ENCODE results near the gene CAPN1.
A peak's percentile ranks its signal among the peaks of the same experiment; 100 is the strongest.
"Not testable (repeated sequence)": the region's sequence is repeated elsewhere in the genome, so short reads cannot be mapped to it uniquely, and the experiment has no call there.

The CAPN1 gene

DNA sequence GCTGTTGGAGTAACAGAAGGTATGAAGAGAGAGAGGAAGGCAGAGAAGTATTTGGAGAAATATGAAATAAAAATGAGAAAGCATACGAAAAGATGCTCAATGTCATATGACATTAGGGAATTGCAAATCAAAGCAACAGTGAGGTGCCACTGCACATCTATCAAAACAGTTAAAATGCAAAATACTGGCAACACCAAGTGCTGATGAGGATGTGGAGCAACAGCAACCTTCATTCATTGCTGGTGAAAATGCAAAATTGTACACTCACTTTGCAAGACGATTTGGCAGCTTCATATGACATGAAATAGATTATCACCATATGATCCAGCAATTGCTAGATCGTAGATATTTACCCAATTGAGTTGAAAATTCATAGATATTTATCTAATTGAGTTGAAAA is 21.1 kb upstream of the CAPN1 start:
- DNase-seq, result no peak

DNA sequence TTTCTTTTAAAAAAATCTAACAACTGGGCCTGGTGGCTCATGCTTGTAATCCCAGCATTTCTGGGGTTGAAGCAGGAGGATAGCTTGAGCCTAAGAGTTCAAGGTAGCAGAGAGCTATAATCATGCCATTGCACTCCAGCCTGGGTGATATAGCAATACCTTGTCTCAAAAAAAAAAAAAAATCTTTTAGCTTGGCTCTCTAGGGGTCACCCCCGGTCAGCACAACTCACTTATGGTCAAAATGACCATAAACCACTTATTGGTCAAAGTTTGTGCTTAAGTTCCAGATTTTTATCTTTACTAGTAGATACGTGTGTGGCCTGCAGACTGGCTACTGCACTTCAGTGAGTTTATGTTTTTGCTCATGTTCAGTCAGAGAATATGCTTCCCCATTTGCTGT is 18.0 kb upstream of the CAPN1 start:
- DNase-seq, result no peak

DNA sequence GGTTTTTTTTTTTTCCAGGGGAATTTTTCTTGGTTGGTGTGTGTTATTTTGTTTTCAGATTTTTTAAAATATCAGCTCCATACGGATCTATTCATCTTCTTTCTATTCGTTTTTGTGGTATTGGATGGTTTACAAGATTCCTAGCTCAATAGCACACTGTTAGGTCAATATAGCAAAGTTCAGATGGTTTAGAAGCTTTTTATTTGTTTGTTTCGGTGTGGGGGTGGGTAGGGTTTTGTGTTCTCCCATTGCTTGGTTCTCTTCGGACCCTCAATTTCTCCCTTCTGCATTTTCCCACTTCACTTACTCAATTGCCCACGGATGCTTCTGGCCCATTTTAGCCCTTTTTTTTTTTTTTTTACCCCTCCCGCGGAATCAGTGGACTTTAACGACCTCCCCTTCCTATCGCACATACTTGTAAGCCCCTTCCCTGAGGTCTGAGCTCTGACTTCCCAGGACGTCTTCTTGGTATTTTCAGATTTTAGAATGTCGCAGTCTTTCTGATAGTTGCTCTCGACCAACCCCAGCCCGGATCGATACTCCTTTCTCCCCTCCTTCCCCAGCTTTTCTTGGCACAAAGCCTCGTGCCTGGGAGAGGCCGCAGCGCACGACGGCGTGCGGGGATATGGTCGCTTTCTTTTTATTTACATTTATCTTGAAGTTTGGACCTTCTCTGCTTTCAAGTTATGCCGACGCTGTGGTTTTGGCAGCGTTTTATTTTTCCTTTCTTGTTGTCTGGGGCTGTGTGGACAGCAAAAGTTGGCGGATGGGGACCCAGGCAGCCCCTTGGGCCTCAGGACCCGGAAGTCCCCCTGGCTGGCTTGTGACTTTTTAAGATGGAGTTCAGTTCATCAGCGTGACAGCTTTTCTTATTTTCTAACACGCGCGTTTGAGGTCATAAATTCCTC is 16.1 kb upstream of the CAPN1 start:
- DNase-seq, result no peak

DNA sequence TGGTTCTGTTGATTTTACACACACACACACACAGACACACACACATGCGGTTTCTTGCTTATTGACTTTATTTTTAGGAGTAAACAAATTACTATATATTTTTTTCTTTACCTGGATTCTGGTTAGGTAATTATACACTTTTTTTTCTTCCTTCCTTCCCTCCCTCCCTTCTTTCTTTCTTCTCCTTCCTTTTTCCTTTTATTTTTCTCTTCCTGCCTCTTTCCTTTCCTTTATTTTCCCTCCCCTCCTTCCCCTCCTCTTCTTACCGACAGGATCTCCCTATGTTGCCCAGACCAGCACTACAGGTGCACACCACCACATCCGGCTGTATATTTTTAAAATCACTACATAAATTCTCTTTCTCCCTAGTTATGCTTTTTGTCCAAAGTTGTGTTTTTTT is 14.8 kb upstream of the CAPN1 start:
- DNase-seq, result no peak

DNA sequence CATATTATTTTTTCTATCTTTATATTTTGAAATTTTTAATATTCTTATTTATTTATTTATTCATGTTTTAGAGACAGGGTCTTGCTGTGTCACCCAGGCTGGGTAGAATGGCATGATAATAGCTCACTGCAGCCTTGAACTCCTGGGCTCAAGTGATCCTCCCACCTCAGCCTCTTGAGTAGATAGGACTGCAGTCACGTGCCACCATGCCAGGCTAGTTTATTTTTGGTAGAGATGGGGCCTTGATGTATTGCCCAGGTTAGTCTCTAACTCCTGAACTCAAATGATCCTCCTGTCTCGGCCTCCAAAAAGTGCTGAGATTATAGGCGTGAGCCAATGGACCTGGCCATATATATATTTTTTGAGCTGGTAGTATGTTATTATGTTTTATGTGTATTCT is 14.1 kb upstream of the CAPN1 start:
- DNase-seq, result no peak

DNA sequence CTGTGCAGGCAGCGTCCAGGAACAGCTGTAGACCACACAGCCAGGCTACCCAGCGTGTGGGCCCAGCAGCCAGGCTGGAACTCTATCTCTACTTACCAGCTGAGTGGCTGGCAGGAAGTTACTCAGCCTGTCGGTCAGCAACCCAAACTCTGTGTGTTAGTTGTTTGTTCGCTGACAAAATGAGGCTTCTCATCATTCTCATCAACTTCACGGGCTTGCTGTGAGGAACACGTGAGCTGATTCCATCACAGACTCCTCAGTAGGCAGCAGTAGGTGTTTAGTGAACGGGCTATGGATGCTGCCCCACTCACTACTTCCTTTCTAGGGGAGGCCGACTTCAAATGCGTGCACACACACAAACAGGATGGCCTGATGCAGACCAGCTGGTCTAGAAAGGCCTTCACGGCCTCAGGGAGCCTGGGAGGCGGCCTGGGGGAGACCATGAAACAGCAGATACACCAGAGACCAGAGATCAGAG is 12.5 kb upstream of the CAPN1 start:
- DNase-seq, result no peak

DNA sequence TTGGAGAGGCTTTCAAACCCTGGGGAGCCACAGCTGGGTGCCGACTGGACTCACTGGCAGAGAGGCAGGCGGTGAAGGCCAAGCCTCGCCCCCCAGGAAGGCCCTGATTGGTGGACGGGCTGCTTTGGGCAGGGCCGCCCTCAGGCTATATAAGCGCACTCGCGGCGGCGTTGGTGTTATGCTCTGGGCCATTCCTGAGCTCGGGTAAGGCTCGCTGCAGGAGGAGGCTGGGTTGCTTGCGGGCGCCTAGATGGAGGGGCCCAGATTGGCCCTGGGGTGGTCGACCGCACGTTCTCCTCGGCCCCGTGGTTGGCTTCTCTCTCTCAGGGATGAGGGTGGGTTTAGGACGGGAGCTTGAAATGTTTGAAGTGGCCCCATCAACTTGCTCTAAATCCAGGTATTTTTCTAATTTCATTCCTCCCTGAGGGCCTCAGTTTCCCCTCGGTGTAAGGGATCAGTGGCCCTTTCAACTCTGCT is 11.6 kb upstream of the CAPN1 start, which contains the start of gene SPDYC:
Gene SPDYC, plus strand, starts transcription at position 176 of the 477 bp plus-strand sequence. CDS start 1,125 bp downstream, outside the sequence.
- DNase-seq, result no peak

DNA sequence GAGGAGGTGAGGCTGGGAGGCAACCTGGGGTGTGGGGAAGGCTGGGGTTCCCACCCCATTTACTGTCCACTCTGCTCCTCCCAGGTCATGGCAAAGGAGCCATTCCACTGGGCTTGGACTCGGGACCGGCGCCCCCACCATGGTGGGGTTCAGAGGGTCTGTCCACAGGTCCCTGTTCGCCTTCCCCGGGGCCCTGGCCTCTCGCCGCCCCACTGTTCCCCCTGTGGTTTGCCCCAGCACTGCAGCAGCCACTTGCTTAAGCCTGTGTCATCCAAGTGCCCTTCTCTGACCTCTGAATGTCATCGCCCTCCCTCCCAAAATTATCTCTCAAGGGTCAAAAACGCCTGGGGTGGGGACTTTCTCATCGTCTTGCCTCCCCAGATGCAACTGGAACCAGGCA is 9.1 kb upstream of the CAPN1 start:
- no peak for DNase-seq

DNA sequence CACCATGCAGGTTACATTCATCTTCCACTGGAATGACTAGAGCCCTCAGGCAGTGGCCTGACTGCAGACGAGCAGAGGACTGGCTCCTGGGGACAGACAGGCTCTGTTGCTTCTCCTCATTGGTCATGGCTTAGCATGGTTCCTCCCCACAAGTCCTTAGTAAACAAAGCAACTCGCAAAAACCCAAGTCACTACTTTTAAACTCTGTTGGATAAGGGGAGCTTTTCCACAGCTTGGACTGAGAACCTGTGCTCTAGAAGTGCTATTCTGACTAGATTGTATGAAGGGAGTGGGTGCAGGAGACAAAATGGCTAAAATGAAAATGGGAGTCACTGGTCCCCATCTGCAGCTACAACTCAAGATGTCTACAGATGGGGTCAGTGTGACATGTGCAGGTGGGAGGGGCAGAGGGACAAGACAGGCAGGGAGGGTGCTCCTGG is 7.1 kb upstream of the CAPN1 start:
- DNase-seq, result not testable (repeated sequence)

DNA sequence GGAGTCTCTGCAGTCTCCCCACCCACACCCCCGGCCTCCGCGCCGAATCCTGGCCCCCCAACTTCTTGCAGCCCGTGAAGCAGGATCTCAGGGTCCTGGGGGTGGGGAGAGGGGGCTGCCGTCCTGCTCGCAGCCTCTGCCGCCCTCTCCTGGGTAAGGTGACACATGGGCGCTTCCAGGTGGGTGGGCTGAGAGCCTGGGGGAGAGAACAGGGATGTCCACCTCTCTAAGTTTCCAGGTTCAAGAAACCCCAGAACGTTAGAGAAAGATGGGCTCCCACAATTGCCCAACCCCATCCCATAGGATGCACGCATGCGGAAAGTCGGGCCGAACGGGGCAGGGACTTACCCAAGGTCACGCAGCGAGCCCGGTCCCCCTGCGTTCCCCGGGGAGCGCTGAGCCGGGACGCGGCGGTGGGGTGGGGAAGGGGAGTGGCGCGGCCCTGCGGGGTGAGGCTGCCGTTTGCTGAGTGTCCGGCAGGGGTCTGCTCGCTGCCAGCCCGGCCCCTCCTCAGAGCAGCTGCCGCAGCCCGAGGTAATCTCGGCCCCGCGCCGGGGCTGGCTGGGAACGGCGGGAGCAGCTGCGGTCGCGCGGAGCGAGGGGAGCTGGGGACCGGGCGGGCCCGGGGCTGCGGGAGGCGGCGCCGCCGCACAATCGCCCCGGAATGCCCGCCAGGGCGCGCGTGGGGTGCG is 705 bp upstream of the CAPN1 start:
- DNase-seq, result peak; percentile 61

DNA sequence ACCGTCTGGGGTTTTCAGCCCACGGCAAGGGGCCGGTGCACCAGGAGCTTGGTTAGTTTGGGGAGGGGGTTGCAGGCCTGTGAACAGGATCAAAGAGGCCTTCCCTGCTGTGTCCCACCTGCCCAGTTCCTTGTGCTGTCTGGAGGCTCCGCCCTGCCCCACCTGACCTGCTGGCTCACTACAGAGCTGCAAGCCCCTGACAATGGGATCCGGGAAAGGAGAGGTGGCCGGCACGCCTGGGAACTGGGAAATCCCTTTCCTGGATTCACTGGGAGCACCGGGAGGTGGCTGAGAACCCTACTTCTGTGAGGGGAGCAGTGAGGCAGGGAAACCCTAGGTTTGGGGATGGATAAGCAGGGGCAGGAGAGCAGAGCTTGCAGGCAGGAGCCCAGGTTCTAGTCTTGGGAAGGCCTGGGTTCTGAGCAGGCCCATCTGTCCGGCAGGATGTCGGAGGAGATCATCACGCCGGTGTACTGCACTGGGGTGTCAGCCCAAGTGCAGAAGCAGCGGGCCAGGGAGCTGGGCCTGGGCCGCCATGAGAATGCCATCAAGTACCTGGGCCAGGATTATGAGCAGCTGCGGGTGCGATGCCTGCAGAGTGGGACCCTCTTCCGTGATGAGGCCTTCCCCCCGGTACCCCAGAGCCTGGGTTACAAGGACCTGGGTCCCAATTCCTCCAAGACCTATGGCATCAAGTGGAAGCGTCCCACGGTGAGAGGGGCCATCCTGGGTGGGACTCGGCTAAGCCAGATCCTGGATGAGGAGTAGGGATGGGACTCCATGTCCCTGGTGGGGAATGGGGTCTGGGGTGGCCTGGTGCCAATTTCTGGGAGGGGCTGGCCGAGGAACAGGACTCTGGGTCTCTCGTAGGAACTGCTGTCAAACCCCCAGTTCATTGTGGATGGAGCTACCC is 786 bp downstream of the CAPN1 start:
- DNase-seq, result peak; percentile 19

DNA sequence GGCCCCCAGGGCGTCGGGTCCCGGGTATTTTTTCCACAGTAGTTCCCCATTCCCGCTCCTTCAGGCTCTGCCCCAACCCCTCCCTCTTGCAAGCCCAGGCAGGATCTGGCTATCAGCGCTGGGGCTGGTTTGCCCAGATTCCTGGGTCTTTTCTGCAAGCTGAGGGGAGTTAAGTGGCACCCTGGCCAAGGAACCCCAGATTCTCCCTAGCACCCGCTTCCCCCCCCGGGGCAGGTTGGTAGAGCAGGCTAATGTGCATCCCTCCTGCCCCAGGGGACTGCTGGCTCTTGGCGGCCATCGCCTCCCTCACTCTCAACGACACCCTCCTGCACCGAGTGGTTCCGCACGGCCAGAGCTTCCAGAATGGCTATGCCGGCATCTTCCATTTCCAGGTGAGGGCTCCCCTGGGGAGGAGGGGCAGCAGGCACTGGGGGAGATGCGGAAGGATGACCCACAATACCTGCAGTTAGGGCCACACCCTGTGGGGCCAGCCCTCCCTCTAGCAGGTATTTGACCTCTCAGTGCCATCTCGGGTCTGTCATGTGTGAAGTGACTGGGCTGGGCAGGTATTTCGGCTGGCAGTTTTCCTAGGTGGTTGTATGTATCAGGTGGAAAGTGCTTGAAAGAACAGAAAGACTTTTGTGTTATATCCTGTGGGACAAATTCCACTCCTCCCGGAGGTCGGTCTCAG is 1.6 kb downstream of the CAPN1 start:
- DNase-seq, result no peak

DNA sequence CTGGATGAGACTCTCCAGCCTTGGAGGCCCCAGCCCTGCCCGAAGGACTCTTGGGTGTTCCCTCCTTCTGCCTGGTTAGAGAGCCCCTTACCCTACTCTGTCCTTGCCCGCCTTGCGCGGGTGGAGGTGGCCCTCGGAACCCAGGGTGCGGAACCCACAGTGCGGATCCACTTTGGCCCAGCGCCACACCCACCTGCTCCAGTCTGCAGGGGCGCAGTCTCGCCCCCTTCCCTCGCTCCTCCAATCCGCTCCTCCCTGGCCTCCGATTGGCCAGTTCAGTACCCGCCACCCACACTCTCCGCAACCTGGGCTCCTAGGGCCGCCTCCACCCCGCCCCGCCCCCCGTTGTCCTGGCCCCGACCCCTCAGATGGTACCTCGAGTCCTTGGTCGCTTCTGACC is 2.4 kb downstream of the CAPN1 start:
- no peak for DNase-seq

DNA sequence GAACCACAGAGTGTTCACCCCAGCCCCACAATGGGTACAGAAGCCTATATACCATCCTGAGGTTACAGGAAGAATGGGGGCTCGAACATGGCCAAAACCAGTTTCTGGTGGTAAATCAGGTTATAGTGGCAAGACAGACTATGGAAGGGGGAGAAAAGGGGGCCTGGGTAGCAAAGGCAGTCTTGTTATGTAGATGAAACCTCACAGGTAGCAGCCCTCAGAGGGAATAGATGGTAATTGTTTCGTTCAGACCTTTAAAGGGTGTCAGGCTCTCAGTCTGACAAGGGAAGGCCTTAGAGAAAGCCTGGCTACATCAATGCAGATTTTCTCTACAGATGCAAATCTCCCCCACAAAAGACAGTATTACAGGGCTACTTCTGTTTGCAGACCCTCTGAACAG is 3.4 kb downstream of the CAPN1 start:
- no peak for DNase-seq

DNA sequence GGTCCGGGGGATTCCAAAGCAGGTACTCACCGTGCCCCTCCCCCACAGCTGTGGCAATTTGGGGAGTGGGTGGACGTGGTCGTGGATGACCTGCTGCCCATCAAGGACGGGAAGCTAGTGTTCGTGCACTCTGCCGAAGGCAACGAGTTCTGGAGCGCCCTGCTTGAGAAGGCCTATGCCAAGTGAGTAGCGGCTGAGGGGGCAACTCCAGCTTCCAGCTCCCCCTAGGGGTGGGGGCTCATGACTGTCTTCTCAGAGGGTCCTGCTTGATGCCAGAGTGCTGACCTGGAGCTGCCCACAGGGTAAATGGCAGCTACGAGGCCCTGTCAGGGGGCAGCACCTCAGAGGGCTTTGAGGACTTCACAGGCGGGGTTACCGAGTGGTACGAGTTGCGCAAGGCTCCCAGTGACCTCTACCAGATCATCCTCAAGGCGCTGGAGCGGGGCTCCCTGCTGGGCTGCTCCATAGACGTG is 4.2 kb downstream of the CAPN1 start:
- DNase-seq, result no peak

DNA sequence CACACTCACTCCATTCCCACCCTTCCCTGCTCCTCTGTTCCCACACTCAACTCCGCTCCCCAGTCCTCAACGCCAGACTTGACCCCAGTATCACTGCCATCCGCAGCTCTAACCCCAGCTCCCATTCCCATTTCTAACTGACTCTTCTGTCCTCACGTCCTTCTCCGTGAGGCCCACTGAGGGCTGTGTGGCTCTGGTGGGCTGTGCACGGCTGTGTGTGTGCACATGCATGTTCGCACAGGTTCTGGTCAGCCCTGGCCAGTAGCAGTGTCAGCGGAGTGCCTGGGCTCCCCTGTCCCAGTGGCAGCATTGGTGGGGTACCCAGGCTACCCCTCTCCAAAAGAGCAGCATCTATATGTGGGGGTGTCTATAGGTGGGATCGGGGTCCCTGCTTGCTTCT is 5.0 kb downstream of the CAPN1 start:
- DNase-seq, result no peak

DNA sequence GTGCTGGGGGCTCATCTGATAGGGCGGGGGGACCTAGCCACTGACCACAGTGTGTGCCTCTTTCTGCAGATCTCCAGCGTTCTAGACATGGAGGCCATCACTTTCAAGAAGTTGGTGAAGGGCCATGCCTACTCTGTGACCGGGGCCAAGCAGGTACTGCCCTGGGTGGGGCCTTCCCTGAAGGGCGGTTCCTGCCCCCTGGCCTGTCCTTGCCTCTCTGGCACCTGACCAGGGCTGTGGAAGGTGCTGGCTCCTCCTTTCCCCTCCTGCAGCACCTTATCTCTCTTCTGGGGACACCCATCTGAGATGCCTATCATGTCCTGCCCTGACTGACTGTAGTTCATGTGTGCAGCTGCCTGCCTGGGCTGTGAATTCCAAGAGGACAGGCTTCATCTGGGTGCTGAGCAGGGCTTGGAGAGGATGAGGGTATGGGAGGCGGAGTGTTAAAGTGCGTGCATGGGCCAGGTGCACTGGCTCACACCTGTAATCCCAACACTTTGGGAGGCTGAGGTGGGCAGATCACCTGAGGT is 5.5 kb downstream of the CAPN1 start:
- DNase-seq, result no peak

DNA sequence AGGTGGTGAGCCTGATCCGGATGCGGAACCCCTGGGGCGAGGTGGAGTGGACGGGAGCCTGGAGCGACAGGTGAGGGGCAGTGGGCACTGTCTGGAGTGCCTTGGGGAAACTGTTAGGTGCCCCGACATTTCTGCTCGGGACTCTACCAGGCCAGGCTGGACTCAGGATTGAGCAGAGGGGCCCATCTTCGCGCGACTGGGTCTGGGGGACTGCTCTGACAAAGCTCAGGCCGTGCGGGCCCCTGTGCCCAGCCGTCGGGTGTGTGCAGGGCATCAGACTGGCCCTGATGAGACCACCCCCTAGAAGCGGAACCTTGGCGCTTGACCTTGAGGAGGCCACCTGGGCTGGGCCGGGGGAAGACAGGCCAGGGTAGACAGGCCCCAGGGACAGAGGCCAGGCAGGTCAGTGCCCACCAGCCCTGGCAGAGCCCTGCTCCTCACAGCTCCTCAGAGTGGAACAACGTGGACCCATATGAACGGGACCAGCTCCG is 6.3 kb downstream of the CAPN1 start:
- no peak for DNase-seq

DNA sequence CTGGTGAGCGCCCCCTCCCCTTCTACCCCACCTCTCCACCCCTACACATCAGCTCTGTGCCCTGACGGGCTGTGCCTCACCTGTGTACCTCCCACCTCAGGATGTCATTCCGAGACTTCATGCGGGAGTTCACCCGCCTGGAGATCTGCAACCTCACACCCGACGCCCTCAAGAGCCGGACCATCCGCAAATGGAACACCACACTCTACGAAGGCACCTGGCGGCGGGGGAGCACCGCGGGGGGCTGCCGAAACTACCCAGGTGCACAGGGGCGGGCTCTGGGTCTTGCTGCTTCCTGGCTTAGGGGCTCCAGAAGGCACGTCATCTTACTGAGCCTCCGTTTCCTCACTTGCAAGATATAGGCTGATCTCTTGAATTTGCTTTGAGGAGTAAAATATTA is 6.8 kb downstream of the CAPN1 start:
- no peak for DNase-seq

DNA sequence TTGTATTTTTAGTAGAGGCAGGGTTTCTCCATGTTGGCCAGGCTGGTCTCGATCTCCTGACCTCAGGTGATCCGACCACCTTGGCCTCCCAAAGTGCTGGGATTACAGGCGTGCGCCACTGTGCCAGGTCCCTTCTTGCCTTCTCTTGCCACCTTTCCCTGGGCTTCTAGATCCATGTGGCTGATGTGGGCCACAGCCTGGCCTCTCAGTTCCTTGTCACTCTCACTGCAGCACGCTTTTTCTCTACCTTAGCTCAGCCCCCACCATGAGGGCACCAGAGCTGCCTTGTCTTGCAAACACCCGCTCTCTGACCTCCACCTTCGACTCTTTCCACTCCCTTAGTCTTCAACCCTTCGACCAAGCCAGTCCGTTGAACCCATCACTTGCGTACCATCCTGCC is 7.5 kb downstream of the CAPN1 start:
- DNase-seq, result no peak

DNA sequence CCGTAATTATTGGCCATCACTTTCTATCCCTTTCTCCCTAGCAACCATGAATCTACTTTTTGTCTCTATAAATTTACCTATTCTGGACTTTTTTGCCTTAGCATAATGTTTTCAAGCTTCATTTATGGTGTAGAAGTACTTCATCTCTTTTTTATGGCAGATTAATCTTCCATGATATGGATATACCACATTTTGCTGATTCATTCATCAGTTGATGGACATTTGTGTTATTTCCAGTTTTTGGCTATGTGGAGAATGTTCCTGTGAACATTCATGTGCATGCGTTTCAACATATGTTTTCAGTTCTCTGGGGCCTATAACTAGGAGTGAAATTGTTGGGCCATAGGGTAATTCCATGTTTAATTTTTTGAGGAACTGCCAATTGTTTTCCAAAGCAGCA is 12.8 kb downstream of the CAPN1 start:
- no peak for DNase-seq

DNA sequence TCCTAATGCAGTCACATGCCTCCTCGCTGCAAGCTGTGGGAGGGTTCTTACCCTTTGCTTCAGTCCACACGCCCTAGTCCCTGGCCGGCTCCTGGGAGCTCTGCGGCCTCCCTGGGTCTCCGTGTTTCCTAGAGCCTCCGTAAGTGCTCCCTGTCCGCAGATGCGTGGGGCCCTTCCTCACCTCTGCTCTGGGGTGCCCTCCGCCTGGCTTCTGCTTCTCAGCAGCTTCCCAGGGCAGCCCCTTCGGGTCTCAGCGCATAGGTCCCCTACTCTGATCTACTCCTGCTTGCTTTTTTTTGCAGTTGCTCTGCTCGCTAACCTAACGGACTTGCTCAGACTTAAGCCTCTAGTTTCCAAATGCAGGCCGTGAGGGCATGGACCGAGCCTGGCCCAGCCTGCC is 22.4 kb downstream of the CAPN1 start:
- DNase-seq, result no peak

Measured in CD4-positive, alpha-beta T cell treated with Interleukin-6 for 4 hours (primary cell).